VCaP (cell line): ENCODE measurements around the gene HELT.
A peak's percentile ranks its signal among the peaks of the same experiment; 100 is the strongest.

ENCODE experiments used
- H3K27ac ChIP-seq: fragments of 450-650 bp; 2 replicates; pipeline ENCODE4 v1.5.1; 2017
- CTCF ChIP-seq: fragments of 450-650 bp; conservative IDR thresholded peaks from 2 replicates; pipeline ENCODE4 v1.5.1; 2017; ENCODE audit warnings: mild to moderate bottlenecking, moderate library complexity

HELT gene

GRCh38 chr4:185031611-185032010, 13.3 kb downstream of the HELT start:
- H3K27ac ChIP-seq: no peak overlapping the region
- no peak for TF ChIP-seq CTCF

- no peak overlapping the region for H3K27ac ChIP-seq
- TF ChIP-seq CTCF: no peak
Observed at GRCh38 chr4:185033072-185033471, 14.8 kb downstream of the HELT start.

GRCh38 chr4:185033950-185034349, 15.7 kb downstream of the HELT start:
- H3K27ac ChIP-seq: no peak overlapping the region
- no peak for TF ChIP-seq CTCF

GRCh38 chr4:185035284-185035683, 17.0 kb downstream of the HELT start:
- H3K27ac ChIP-seq: no peak overlapping the region
- TF ChIP-seq CTCF: no peak

- no peak for TF ChIP-seq CTCF
- H3K27ac ChIP-seq: no peak overlapping the region
Observed at GRCh38 chr4:185036019-185036418, 17.7 kb downstream of the HELT start.

- no peak overlapping the region for H3K27ac ChIP-seq
- TF ChIP-seq CTCF: no peak
Observed at GRCh38 chr4:185036842-185037241, 18.6 kb downstream of the HELT start.

GRCh38 chr4:185039508-185040273, 21.4 kb downstream of the HELT start:
- peak; percentile 91 for TF ChIP-seq CTCF
- H3K27ac ChIP-seq: no peak overlapping the region
